ENCODE measurements around the gene SMIM22.

The SMIM22 gene

GRCh38 chr16:4750896-4751295, 44.3 kb upstream of the SMIM22 start:
- TF ChIP-seq, protein P1, sequence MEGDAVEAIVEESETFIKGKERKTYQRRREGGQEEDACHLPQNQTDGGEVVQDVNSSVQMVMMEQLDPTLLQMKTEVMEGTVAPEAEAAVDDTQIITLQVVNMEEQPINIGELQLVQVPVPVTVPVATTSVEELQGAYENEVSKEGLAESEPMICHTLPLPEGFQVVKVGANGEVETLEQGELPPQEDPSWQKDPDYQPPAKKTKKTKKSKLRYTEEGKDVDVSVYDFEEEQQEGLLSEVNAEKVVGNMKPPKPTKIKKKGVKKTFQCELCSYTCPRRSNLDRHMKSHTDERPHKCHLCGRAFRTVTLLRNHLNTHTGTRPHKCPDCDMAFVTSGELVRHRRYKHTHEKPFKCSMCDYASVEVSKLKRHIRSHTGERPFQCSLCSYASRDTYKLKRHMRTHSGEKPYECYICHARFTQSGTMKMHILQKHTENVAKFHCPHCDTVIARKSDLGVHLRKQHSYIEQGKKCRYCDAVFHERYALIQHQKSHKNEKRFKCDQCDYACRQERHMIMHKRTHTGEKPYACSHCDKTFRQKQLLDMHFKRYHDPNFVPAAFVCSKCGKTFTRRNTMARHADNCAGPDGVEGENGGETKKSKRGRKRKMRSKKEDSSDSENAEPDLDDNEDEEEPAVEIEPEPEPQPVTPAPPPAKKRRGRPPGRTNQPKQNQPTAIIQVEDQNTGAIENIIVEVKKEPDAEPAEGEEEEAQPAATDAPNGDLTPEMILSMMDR (IDR thresholded peaks at IDR 0.05), result no peak
- Histone ChIP-seq H3K27ac (no peak overlapping the region), H3K4me3 (no peak overlapping the region)
- no peak for DNase-seq (ENCODE audit: low spot score)

GRCh38 chr16:4752351-4753100, 42.6 kb upstream of the SMIM22 start:
- TF ChIP-seq, protein P1 (IDR thresholded peaks at IDR 0.05), result no peak
- Histone ChIP-seq H3K4me3 (no peak overlapping the region), H3K27ac (no peak overlapping the region)
- DNase-seq (ENCODE audit: low spot score), result no peak

- no peak overlapping the region for H3K4me3 ChIP-seq
- TF ChIP-seq, protein P1 (IDR thresholded peaks at IDR 0.05), result no peak
- no peak overlapping the region for H3K27ac ChIP-seq
- no peak for DNase-seq (ENCODE audit: low spot score)
Observed at GRCh38 chr16:4753227-4753626, 41.9 kb upstream of the SMIM22 start.

GRCh38 chr16:4754865-4755264, 40.3 kb upstream of the SMIM22 start:
- H3K27ac ChIP-seq, result no peak overlapping the region
- TF ChIP-seq, protein P1 (IDR thresholded peaks at IDR 0.05), result no peak
- H3K4me3 ChIP-seq, result no peak overlapping the region
- DNase-seq (ENCODE audit: low spot score), result no peak

GRCh38 chr16:4755687-4756086, 39.5 kb upstream of the SMIM22 start:
- DNase-seq (ENCODE audit: low spot score), result no peak
- TF ChIP-seq, protein P1 (IDR thresholded peaks at IDR 0.05), result no peak
- H3K27ac ChIP-seq, result no peak overlapping the region
- no peak overlapping the region for H3K4me3 ChIP-seq

- H3K4me3 ChIP-seq, result no peak overlapping the region
- TF ChIP-seq, protein P1 (IDR thresholded peaks at IDR 0.05), result no peak
- no peak overlapping the region for H3K27ac ChIP-seq
- DNase-seq (ENCODE audit: low spot score), result no peak
Observed at GRCh38 chr16:4760221-4760910, 34.8 kb upstream of the SMIM22 start.

- H3K27ac ChIP-seq, result no peak overlapping the region
- DNase-seq (ENCODE audit: low spot score), result no peak
- no peak overlapping the region for H3K4me3 ChIP-seq
- TF ChIP-seq, protein P1 (IDR thresholded peaks at IDR 0.05), result no peak
Observed at GRCh38 chr16:4762205-4762604, 33.0 kb upstream of the SMIM22 start.

Measured in coronary artery (tissue), 2 donors.